ENCODE measurements around the gene MAP4K3.
"Not testable (repeated sequence)": the region's sequence is repeated elsewhere in the genome, so short reads cannot be mapped to it uniquely, and the experiment has no call there.

The MAP4K3 gene

DNA sequence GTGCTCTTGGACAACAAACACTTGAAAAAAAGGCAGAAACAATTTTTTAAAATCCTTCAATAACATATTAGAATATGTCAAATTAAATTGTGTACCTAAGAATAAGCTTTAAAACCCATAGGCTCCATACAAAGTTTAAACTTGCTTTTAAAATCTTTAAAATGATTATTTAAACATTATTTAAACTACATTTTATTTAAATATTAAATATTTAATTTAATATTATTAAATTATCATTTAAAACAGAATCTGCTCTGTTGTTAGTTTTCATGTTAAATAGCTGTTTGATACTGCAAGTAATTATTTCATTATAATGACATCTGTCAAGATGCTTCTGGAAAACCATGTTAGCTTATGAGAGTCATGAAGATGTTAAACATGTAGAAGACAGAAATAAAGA, 75.6 kb downstream of the MAP4K3 start:
- DNase-seq (ENCODE audit: low read depth), result no peak
- no peak overlapping the region for H3K4me3 ChIP-seq (ENCODE audit: low read depth, low read length)
- TF ChIP-seq CTCF (conservative IDR thresholded peaks at IDR 0.05; ENCODE audit: low read depth, low read length), result no peak

DNA sequence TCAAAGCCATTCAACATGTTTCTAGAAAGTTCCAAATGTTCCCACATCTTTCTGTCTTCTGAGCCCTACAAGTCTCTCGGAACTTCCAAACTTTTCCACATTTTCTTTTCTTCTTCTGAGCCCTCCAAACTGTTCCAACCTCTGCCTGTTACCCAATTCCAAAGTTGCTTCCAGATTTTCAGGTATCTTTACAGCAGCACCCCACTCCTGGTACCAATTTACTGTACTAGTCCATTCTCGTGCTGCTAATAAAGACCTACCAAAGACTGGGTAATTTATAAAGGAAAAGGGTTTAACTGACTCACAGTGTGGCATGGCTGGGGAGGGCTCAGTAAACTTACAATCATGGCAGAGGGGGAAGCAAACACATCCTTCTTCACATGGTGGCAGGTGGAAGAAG, 76.7 kb downstream of the MAP4K3 start:
- not testable (repeated sequence) for H3K4me3 ChIP-seq (ENCODE audit: low read depth, low read length); DNase-seq (ENCODE audit: low read depth)

DNA sequence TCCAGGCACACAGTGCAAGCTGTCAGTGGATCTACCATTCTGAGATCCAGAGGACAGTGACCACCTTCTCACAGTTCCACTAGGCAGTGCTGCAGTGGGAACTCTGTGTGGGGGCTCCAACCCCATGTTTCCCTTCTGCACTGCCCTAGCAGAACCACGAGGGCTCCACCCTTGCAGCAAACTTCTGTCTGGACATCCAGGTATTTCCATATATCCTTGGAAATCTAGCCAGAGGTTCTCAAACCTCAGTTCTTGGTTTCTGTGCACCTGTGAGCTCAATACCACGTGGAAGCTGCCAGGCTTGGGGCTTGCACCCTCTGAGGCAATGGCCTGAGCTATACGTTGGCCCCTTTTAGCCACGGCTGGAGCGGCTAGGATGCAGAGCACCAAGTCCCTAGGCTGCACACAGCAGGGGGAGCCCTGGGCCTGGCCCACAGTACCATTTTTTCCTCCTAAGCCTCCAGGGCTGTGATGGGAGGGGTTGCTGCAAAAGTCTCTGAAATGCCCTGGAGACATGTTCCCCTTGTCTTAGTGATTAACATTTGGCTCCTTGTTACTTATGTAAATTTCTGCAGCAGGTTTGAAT, 77.5 kb downstream of the MAP4K3 start:
- no peak for DNase-seq (ENCODE audit: low read depth)
- H3K4me3 ChIP-seq (ENCODE audit: low read depth, low read length), result no peak overlapping the region
- no peak for TF ChIP-seq CTCF (conservative IDR thresholded peaks at IDR 0.05; ENCODE audit: low read depth, low read length)

GRCh38 chr2:39356922-39357639, 80.0 kb downstream of the MAP4K3 start:
- no peak overlapping the region for H3K4me3 ChIP-seq (ENCODE audit: low read depth, low read length)
- DNase-seq (ENCODE audit: low read depth), result no peak
- no peak for TF ChIP-seq CTCF (conservative IDR thresholded peaks at IDR 0.05; ENCODE audit: low read depth, low read length)

- no peak for DNase-seq (ENCODE audit: low read depth)
- TF ChIP-seq CTCF (conservative IDR thresholded peaks at IDR 0.05; ENCODE audit: low read depth, low read length), result no peak
Measured at GRCh38 chr2:39350658-39351057, 86.4 kb downstream of the MAP4K3 start.

DNA sequence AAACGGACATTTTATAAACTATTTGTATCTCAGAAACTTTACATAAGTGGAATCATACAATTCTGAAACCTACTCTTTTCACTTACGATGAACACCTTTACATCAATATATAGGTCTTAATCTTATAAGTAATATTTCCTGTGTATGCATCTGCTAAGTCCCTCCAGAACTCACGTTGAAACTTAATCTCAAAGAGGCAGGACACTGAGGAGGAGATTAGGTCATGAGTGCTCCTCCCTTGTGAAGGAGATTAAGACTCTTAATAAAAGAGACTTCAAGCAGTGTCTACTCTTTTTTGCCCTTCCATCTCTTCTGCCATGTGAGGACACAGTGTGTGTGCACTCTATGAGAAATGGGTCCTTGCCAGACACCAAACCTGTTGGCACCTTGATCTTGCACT, 98.6 kb downstream of the MAP4K3 start:
- H3K4me3 ChIP-seq (ENCODE audit: low read depth, low read length), result no peak overlapping the region
- no peak for DNase-seq (ENCODE audit: low read depth)
- TF ChIP-seq CTCF (conservative IDR thresholded peaks at IDR 0.05; ENCODE audit: low read depth, low read length), result no peak

More at GRCh38 chr2:39350658-39351057, 86.4 kb downstream of the MAP4K3 start:
- no peak overlapping the region for H3K4me3 ChIP-seq (ENCODE audit: low read depth, low read length)

DNA sequence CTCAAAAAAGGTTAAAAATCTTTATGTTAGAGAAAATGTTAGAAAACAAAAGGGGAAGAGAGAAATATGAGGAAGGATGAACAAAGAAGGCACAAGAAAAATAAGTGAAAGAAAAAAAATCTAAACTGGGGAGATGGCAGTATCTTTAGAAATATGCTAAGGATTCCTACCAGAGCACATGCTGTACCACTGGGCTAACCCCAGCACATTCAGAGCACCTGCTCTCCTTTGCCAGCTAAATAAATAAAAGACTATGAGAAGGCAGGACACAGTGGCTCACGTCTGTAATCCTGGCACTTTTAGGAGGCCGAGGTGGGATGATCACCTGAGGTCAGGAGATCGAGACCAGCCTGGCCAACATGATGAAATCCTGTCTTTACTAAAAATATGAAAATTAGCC, 101.2 kb downstream of the MAP4K3 start:
- DNase-seq (ENCODE audit: low read depth), result no peak
- no peak for TF ChIP-seq CTCF (conservative IDR thresholded peaks at IDR 0.05; ENCODE audit: low read depth, low read length)
- no peak overlapping the region for H3K4me3 ChIP-seq (ENCODE audit: low read depth, low read length)

Measured in choroid plexus epithelial cell (primary cell).